Measurements from ENCODE around the gene GARS1.

- TF ChIP-seq POLR2A (IDR thresholded peaks at IDR 0.05) (no peak), CTCF (IDR thresholded peaks at IDR 0.05) (no peak), EP300 (IDR thresholded peaks at IDR 0.05) (no peak)
Measured at GRCh38 chr7:30563326-30563942, 31.2 kb upstream of the GARS1 start.

Data from ovary (tissue), 3 donors.